Measurements from ENCODE around the gene SASH1. TPM values are rescaled to one million over a fixed set of nuclear protein-coding genes. Genes with fewer than 3 reads are reported as not detected.

Gene SASH1
- total and polyA plus RNA-seq, 9 of the 15 experiments (the other 6 are each of a cell fraction or from before 2014, with no cell fraction given), result 0.35 to 3.5 (median 1.6) TPM

- TF ChIP-seq, protein P1, sequence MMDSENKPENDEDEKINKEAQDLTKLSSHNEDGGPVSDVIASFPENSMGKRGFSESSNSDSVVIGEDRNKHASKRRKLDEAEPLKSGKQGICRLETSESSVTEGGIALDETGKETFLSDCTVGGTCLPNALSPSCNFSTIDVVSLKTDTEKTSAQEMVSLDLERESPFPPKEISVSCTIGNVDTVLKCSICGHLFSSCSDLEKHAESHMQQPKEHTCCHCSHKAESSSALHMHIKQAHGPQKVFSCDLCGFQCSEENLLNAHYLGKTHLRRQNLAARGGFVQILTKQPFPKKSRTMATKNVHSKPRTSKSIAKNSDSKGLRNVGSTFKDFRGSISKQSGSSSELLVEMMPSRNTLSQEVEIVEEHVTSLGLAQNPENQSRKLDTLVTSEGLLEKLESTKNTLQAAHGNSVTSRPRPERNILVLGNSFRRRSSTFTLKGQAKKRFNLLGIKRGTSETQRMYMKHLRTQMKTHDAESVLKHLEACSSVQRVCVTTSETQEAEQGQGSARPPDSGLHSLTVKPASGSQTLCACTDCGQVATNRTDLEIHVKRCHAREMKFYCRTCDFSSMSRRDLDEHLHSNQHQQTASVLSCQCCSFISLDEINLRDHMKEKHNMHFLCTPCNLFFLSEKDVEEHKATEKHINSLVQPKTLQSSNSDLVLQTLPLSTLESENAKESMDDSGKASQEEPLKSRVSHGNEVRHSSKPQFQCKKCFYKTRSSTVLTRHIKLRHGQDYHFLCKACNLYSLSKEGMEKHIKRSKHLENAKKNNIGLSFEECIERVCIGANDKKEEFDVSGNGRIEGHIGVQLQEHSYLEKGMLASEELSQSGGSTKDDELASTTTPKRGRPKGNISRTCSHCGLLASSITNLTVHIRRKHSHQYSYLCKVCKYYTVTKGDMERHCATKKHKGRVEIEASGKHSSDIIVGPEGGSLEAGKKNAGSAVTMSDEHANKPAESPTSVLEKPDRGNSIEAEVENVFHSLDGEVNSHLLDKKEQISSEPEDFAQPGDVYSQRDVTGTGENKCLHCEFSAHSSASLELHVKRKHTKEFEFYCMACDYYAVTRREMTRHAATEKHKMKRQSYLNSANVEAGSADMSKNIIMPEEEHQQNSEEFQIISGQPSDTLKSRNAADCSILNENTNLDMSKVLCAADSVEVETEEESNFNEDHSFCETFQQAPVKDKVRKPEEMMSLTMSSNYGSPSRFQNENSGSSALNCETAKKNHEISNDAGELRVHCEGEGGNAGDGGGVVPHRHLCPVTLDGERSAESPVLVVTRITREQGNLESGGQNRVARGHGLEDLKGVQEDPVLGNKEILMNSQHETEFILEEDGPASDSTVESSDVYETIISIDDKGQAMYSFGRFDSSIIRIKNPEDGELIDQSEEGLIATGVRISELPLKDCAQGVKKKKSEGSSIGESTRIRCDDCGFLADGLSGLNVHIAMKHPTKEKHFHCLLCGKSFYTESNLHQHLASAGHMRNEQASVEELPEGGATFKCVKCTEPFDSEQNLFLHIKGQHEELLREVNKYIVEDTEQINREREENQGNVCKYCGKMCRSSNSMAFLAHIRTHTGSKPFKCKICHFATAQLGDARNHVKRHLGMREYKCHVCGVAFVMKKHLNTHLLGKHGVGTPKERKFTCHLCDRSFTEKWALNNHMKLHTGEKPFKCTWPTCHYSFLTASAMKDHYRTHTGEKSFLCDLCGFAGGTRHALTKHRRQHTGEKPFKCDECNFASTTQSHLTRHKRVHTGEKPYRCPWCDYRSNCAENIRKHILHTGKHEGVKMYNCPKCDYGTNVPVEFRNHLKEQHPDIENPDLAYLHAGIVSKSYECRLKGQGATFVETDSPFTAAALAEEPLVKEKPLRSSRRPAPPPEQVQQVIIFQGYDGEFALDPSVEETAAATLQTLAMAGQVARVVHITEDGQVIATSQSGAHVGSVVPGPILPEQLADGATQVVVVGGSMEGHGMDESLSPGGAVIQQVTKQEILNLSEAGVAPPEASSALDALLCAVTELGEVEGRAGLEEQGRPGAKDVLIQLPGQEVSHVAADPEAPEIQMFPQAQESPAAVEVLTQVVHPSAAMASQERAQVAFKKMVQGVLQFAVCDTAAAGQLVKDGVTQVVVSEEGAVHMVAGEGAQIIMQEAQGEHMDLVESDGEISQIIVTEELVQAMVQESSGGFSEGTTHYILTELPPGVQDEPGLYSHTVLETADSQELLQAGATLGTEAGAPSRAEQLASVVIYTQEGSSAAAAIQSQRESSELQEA (IDR thresholded peaks at IDR 0.05; ENCODE audit: low read depth), result no peak
- TF ChIP-seq ZNF609 (CRISPR knock-in tag; IDR thresholded peaks at IDR 0.05; ENCODE audit: borderline replicate concordance) (no peak), HES1 (IDR thresholded peaks at IDR 0.05; ENCODE audit: low read depth) (no peak), RFX7 (CRISPR knock-in tag; IDR thresholded peaks at IDR 0.05) (no peak), E4F1 (CRISPR knock-in tag; IDR thresholded peaks at IDR 0.05; ENCODE audit: borderline replicate concordance) (no peak)
- TF ChIP-seq, protein P2, sequence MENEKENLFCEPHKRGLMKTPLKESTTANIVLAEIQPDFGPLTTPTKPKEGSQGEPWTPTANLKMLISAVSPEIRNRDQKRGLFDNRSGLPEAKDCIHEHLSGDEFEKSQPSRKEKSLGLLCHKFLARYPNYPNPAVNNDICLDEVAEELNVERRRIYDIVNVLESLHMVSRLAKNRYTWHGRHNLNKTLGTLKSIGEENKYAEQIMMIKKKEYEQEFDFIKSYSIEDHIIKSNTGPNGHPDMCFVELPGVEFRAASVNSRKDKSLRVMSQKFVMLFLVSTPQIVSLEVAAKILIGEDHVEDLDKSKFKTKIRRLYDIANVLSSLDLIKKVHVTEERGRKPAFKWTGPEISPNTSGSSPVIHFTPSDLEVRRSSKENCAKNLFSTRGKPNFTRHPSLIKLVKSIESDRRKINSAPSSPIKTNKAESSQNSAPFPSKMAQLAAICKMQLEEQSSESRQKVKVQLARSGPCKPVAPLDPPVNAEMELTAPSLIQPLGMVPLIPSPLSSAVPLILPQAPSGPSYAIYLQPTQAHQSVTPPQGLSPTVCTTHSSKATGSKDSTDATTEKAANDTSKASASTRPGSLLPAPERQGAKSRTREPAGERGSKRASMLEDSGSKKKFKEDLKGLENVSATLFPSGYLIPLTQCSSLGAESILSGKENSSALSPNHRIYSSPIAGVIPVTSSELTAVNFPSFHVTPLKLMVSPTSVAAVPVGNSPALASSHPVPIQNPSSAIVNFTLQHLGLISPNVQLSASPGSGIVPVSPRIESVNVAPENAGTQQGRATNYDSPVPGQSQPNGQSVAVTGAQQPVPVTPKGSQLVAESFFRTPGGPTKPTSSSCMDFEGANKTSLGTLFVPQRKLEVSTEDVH (IDR thresholded peaks at IDR 0.05; ENCODE audit: low read depth, partially characterized antibody), result no peak
These were observed 41.2 kb downstream of the SASH1 start (continued) for GRCh38 chr6:148383658-148384368.
